ENCODE measurements around the gene NPL. TPM values are rescaled to one million over a fixed set of nuclear protein-coding genes. Genes with fewer than 3 reads are reported as not detected.

NPL gene
- total RNA-seq, 1 donor from 2014 or later: 19.3 TPM

DNA sequence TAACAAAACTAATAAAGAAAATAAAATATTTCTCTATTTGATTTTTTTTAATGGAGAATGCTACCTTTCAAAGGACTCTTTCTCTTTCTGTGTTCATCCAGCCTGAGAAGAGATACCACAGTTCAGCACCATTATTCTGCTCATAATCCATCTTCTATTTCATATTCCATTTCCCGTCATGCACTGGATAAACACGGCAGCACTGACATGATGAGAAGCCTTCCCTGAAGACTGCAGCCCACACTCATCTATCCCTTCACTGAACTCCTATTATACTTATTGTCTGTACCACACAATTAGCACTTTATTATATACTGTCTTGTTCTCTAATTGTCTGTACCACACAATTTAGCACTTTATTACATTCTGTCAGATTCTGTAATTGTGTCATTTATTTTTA lies 10.7 kb upstream of the NPL start:
- no peak for DNase-seq (ENCODE audit: low spot score)

- DNase-seq (ENCODE audit: low spot score): no peak
Observed at GRCh38 chr1:182779530-182779929, 10.0 kb upstream of the NPL start.

DNA sequence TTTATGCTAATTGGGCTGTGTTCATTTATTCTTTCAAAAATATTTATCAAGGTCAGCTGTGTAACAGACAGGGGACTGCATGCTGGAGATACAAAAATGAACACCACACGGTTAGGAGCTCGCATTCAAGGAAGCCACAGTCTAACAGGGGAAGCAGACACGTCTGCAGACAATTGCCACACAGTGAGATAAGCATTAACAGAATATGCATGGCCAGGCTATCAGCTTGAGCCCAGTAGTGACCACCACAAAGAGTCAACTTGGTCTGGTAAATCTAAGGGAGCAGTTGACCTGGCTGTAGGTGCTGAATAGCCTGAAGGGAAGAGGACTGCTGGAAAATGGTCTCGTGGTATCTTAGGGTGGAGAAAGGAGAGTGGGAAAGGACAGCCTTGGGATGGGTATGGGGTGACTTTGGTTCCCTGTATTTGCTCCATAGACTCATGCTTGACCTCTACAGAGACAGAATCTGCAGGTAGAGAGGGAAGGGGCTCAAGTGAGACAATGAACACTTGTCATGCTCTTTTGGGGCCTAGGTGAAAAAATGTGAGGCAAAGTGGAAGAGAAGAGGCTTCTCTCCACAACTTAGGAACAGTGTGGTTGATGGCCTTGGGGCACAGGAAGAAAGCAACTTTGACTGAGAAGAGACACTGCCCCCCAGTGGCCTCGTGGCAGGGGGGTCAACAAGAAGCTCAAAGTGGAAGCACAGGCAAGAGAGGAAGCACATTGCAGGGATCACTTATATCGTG lies 7.6 kb upstream of the NPL start:
- peak; percentile 69 for DNase-seq (ENCODE audit: low spot score)

GRCh38 chr1:182782587-182782913 lies 7.0 kb upstream of the NPL start:
- no peak for DNase-seq (ENCODE audit: low spot score)

DNA sequence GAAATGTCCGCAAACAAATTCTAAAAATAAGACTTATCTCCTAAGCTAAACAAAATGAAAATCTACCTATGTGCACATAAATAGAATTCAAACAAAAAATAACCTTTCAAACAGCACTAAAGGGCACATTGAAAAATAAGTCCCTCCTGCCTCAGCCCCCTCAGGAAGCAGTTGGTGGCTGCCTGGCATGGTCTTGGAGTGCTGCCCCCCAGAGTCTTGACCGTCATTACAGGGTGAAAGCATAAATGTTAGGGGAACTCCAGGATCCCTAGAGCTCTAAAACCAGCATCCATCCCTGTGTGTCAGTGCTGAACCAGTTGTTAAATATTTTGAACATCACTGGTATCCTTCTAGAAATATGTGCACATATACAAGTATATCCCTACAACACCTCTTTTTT lies 6.5 kb upstream of the NPL start:
- no peak for DNase-seq (ENCODE audit: low spot score)

- peak; percentile 34 for DNase-seq (ENCODE audit: low spot score)
Observed at GRCh38 chr1:182784556-182785171, 4.9 kb upstream of the NPL start.

GRCh38 chr1:182785181-182785580 lies 4.4 kb upstream of the NPL start:
- no peak for DNase-seq (ENCODE audit: low spot score)

GRCh38 chr1:182786223-182786994 lies 3.2 kb upstream of the NPL start:
- DNase-seq (ENCODE audit: low spot score): peak; percentile 30

DNA sequence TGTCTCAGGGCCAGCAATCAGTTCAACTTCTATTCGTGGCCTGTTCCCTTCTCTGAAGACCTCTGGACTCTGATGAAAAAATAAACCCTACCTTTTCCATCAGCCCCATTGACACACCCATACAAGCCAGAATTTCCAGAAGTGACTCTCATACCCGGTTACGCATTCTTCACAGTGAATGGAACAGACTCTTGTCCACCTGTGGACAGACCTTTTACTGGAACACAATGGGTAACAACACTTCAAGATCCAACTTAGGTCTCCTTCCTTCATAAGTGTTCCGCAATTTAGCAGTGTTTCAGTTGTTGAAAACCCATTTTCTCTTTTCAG lies 2.6 kb upstream of the NPL start:
- no peak for DNase-seq (ENCODE audit: low spot score)

- no peak for DNase-seq (ENCODE audit: low spot score)
Observed at GRCh38 chr1:182791281-182792179, 2.0 kb downstream of the NPL start.

- no peak for DNase-seq (ENCODE audit: low spot score)
Observed at GRCh38 chr1:182794091-182794490, 4.5 kb downstream of the NPL start.

DNA sequence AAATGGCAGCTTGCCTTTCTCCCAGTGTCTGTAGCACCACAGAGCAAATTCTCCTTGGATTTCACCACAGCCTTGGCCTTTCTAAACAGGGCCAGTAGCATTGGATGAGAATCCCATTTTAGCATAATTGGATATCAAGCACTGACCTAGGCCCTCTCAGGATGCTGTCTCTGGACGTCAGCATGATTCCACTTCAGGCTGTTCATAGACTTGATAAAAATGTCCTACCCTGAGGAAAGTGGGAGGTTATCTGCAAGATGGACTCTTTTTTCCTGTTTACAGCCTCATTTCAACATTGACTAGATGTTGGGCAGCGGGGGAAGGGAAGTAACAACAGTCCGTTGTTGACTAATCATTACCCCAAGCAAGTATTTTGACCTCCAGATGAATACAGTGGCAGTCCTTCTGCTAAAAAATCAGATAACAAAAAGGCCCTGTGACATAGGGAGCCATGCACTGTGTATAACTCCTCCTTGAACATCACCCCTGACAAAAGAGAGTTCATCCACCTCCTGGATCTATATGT lies 5.2 kb downstream of the NPL start:
- DNase-seq (ENCODE audit: low spot score): no peak

- DNase-seq (ENCODE audit: low spot score): peak; percentile 58
Observed at GRCh38 chr1:182795563-182796228, 6.1 kb downstream of the NPL start.

DNA sequence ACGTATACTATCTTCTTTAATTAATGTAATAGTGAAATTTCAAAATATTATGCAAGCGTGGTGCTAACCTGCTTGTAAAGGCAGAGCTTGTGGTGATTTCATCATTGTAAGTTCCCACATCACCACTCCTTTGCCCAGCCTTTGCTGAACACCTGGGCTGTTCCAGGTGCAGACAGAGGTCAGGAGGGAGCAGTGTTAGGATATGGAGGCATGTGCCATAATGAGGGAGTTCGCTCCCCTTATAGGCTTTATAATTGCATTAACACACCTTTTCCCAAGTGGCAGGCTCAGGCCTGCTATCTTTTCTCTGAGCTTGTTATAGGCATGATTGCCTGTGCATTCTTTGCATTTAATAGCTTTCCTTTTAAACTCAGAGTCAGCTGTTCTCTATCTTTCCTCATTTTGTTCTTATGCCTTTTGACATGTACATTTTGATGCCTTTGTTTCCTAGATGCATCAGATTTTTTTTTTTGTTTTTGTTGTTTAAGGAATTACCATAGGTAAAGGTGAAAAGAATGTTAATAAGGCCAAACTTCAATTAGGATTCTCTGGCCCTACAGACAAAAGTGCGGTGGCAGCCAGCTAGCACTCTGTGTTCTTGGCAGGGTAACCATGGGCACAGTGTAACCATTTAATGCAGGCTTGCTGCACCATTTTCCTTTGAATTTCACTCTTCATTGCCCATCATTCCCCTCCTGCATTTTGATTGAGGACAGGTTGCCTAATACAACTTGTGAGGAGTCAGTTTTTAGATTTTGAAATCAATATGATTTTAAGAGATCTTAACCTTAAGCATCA lies 12.6 kb downstream of the NPL start:
- DNase-seq (ENCODE audit: low spot score): no peak

- no peak for DNase-seq (ENCODE audit: low spot score)
Observed at GRCh38 chr1:182803846-182804245, 14.3 kb downstream of the NPL start.

- DNase-seq (ENCODE audit: low spot score): no peak
Observed at GRCh38 chr1:182806015-182806678, 16.6 kb downstream of the NPL start.

DNA sequence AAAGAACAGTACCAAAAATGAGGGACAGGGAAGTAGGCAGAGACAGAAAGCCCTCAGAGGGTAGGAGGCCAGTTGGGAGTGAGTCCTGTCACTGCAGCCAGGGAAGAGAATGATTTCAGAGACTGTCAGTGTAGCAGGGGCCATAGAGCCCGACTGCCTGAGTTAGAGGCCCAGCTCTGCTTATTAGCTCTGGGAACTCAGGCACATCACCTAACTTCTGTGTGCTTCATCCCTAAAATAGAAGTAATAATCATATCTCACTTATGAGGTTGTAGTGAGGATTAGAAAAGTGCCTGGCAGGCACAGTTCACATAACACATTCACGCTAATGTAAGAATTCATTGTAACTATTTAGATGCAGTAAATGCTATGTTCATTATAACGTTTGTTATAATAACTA lies 18.3 kb downstream of the NPL start:
- DNase-seq (ENCODE audit: low spot score): no peak

GRCh38 chr1:182809414-182809957 lies 19.9 kb downstream of the NPL start:
- no peak for DNase-seq (ENCODE audit: low spot score)

DNA sequence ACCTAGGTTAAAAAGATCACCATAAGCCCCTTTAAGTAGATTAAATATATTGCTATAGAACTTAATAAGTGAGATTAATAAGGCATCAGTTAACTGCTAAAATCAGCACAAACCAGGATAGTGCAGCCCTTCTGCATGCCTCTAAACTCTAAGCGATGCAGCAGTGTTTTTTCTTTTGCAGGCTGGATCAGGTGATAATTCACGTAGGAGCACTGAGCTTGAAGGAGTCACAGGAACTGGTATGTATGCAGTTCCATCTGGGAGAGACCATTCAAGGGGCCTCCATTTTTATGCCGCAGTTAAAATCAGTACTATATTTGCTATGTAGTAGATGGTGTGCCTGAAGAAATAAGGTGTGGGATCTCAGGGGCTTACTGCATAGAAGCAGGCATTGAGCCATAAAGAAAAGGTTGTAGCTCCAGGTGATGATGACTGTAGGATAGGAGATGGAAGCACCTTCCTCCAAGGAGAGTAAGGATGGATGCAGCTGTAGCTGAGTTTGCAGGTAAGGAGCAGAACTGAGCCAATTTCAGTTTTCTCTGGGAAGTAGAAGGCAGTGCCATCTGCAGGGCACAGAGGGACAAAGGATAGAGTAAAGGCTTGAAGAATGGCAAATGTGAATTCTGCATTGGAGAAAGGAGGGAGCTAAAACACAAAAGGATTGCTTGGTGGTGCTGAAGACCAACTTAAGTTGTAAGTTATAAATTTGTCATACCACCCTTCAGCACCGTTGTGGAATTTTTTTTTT lies 22.6 kb downstream of the NPL start:
- no peak for DNase-seq (ENCODE audit: low spot score)
